ENCODE results near the gene C1QTNF1. TPM values are rescaled to one million over a fixed set of nuclear protein-coding genes. Genes with fewer than 3 reads are reported as not detected.

The C1QTNF1 gene
- polyA plus RNA-seq, 1 of the 3 experiments (the other 2 are of a cell fraction) = 14.3 TPM

GRCh38 chr17:78979780-78980623, 44.0 kb upstream of the C1QTNF1 start, which contains the start of gene LGALS3BP (continued):
- TF ChIP-seq GABPA (IDR thresholded peaks at IDR 0.05; ENCODE audit: low read depth) (peak; percentile 45; the same call in 1 of the 2 replicates), FOXJ3 (CRISPR knock-in tag; IDR thresholded peaks at IDR 0.05) (0 out of 2 replicates have a peak, but pooled peaks have one; percentile 63), SIN3A (IDR thresholded peaks at IDR 0.05; ENCODE audit: borderline replicate concordance, low read depth, low read length) (0 out of 2 replicates have a peak, but pooled peaks have one; percentile 16), JUND (IDR thresholded peaks at IDR 0.05) (no peak), POLR2AphosphoS5 (IDR thresholded peaks at IDR 0.05; ENCODE audit: low read depth, low read length) (peak; percentile 97)
- TF ChIP-seq, protein P1, sequence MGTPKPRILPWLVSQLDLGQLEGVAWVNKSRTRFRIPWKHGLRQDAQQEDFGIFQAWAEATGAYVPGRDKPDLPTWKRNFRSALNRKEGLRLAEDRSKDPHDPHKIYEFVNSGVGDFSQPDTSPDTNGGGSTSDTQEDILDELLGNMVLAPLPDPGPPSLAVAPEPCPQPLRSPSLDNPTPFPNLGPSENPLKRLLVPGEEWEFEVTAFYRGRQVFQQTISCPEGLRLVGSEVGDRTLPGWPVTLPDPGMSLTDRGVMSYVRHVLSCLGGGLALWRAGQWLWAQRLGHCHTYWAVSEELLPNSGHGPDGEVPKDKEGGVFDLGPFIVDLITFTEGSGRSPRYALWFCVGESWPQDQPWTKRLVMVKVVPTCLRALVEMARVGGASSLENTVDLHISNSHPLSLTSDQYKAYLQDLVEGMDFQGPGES (IDR thresholded peaks at IDR 0.05; ENCODE audit: low read depth, low read length) = no peak

DNA sequence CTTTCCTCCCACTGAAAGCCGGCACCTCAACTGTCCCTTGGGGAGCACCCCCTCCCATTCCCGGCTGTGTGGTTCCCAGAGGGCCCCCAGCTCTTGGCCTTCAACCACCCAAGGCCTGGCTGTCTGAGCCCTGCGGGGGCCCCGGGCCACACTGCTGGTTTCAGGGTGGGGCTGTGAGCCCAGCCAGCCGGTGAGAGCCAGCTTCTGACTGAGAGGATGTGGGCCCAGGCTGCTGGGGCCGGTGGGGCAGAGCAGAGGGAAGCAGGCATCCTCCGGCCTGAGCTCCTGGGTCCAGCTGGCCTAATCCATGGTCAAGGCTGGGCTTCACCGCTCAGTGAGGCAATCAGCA, 43.4 kb upstream of the C1QTNF1 start:
- H3K9ac ChIP-seq = no peak overlapping the region
- H3K27me3 ChIP-seq (ENCODE audit: insufficient read depth) = no peaks in the 10 kb centered on the region
- H3K4me3 ChIP-seq (ENCODE audit: low read depth in 2 of 2, low read length in 1 of 2) = no peak overlapping the region
- H3K4me2 ChIP-seq = 0 out of 2 replicates have a peak overlapping the region, but pooled peaks have one; percentile 94
- no peak for DNase-seq
- 95% methylated on average over 4 of the region's 8 CpGs for WGBS (ENCODE audit: low lambda C conversion rate)
- peaks cover 20 to 52% of the 10 kb centered on the region in 2 experiments; a peak in 3 of 4 replicates for H3K4me1 ChIP-seq (ENCODE audit: control insufficient read depth in 1 of 2, insufficient read depth in 2 of 2, low read depth in 1 of 2, low read length in 1 of 2)
- peaks cover 9% of the 10 kb centered on the region for H3F3A ChIP-seq (replicated peaks; ENCODE audit: insufficient read depth)
- H3K79me2 ChIP-seq (ENCODE audit: insufficient read depth) = peaks cover 29% of the 10 kb centered on the region
- no peak overlapping the region; the same call in 1 of the 2 replicates for H2AFZ ChIP-seq (ENCODE audit: low read depth)
- H3K9me3 ChIP-seq = no peaks in the 10 kb centered on the region
- H3K9me2 ChIP-seq = no peaks in the 10 kb centered on the region
- H4K20me1 ChIP-seq (ENCODE audit: insufficient read depth) = no peaks in the 10 kb centered on the region; the same call in 1 of the 2 replicates
- no peak for TF ChIP-seq FOXM1 (IDR thresholded peaks at IDR 0.05; ENCODE audit: low read depth)
- TF ChIP-seq SMC3 (IDR thresholded peaks at IDR 0.05; ENCODE audit: low read depth, low read length) = no peak
- no peak for TF ChIP-seq GABPA (IDR thresholded peaks at IDR 0.05; ENCODE audit: low read depth)
- no peak for TF ChIP-seq USF2 (IDR thresholded peaks at IDR 0.05; ENCODE audit: borderline replicate concordance, low read depth, low read length)
- TF ChIP-seq GATA2 (CRISPR knock-in tag; IDR thresholded peaks at IDR 0.05) = no peak
- TF ChIP-seq YY1 (IDR thresholded peaks at IDR 0.05; ENCODE audit: low read depth) = no peak
- TF ChIP-seq PBX3 (IDR thresholded peaks at IDR 0.05) = no peak
- no peak for TF ChIP-seq MXI1 (IDR thresholded peaks at IDR 0.05; ENCODE audit: low read depth, low read length)
- no peak for TF ChIP-seq USF1 (IDR thresholded peaks at IDR 0.05; ENCODE audit: borderline replicate concordance, low read depth)
- TF ChIP-seq TCF12 (IDR thresholded peaks at IDR 0.05) = no peak
- TF ChIP-seq NRF1 (IDR thresholded peaks at IDR 0.05; ENCODE audit: low read depth, low read length) = no peak
- no peak for TF ChIP-seq CHD2 (IDR thresholded peaks at IDR 0.05; ENCODE audit: low read length, partially characterized antibody)
- no peak for TF ChIP-seq MEF2A (IDR thresholded peaks at IDR 0.05; ENCODE audit: borderline replicate concordance, low read depth)
- no peak for TF ChIP-seq JUND (IDR thresholded peaks at IDR 0.05)
- TF ChIP-seq RFX5 (IDR thresholded peaks at IDR 0.05; ENCODE audit: low read length) = no peak
- no peak for TF ChIP-seq TAF1 (IDR thresholded peaks at IDR 0.05; ENCODE audit: borderline replicate concordance, low read depth, low read length)
- no peak for TF ChIP-seq ELF1 (IDR thresholded peaks at IDR 0.05)
- TF ChIP-seq, protein P2, sequence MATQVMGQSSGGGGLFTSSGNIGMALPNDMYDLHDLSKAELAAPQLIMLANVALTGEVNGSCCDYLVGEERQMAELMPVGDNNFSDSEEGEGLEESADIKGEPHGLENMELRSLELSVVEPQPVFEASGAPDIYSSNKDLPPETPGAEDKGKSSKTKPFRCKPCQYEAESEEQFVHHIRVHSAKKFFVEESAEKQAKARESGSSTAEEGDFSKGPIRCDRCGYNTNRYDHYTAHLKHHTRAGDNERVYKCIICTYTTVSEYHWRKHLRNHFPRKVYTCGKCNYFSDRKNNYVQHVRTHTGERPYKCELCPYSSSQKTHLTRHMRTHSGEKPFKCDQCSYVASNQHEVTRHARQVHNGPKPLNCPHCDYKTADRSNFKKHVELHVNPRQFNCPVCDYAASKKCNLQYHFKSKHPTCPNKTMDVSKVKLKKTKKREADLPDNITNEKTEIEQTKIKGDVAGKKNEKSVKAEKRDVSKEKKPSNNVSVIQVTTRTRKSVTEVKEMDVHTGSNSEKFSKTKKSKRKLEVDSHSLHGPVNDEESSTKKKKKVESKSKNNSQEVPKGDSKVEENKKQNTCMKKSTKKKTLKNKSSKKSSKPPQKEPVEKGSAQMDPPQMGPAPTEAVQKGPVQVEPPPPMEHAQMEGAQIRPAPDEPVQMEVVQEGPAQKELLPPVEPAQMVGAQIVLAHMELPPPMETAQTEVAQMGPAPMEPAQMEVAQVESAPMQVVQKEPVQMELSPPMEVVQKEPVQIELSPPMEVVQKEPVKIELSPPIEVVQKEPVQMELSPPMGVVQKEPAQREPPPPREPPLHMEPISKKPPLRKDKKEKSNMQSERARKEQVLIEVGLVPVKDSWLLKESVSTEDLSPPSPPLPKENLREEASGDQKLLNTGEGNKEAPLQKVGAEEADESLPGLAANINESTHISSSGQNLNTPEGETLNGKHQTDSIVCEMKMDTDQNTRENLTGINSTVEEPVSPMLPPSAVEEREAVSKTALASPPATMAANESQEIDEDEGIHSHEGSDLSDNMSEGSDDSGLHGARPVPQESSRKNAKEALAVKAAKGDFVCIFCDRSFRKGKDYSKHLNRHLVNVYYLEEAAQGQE (IDR thresholded peaks at IDR 0.05; ENCODE audit: low read depth, low read length) = no peak
- no peak for TF ChIP-seq RXRA (IDR thresholded peaks at IDR 0.05; ENCODE audit: borderline replicate concordance, low read depth)
- no peak for TF ChIP-seq FOSL2 (IDR thresholded peaks at IDR 0.05; ENCODE audit: borderline replicate concordance, low read depth)
- POLR2A ChIA-PET = no interaction called here
- CTCF ChIA-PET = interaction anchor here (0.9 to 26.0 kb wide), 7 partner anchors 9 to 120 kb away, joined by 3 to 458 read pairs (median 48); no protein-coding TSS in a partner anchor
- peaks cover 0 to 14% of the 10 kb centered on the region in 2 experiments for H3K36me3 ChIP-seq (replicated peaks in 1 of 2; ENCODE audit: control insufficient read depth in 1 of 2, insufficient read depth in 2 of 2, low read length in 1 of 2)
- H3K27ac ChIP-seq (ENCODE audit: low read depth in 2 of 2, low read length in 1 of 2) = peak overlapping the region in 1 of 2 experiments; percentile 98; a peak in 3 of 4 replicates

Data from SK-N-SH (cell line).